CD4-positive, alpha-beta T cell treated with Interleukin-6 for 4 hours (primary cell): ENCODE results near the gene BMI1.
"Not testable (repeated sequence)": the region's sequence is repeated elsewhere in the genome, so short reads cannot be mapped to it uniquely, and the experiment has no call there.

Experiments used
- DNase-seq: peaks from one replicate; pipeline ENCODE4 v3.0.0-alpha.2; 2020; ENCODE audit warnings: mixed read lengths

Gene BMI1

GRCh38 chr10:22320591-22321155 lies at the start of gene BMI1:
Gene BMI1, plus strand, starts transcription at chr10:22321099. Its CDS starts 5,351 bp downstream, at chr10:22326450.
- DNase-seq: peak; percentile 84

- no peak for DNase-seq
Observed at GRCh38 chr10:22271786-22272185, 49.1 kb upstream of the BMI1 start.

DNA sequence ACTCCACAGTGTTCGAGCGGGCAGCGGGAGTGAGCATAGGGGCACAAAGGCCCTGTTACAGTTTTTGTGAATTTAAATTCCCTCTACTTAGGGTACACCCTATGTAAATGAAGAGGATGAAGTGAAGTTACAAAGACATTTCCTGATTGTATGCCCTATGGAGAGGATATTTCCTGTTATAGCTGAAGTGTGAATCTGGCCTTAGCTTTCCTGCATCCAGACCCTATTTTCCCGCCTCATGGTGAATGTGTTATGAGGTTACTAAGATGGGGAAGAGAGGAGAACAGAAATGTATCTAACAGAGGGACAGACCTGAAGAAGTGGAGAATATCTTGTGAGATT lies 42.5 kb upstream of the BMI1 start:
- no peak for DNase-seq

DNA sequence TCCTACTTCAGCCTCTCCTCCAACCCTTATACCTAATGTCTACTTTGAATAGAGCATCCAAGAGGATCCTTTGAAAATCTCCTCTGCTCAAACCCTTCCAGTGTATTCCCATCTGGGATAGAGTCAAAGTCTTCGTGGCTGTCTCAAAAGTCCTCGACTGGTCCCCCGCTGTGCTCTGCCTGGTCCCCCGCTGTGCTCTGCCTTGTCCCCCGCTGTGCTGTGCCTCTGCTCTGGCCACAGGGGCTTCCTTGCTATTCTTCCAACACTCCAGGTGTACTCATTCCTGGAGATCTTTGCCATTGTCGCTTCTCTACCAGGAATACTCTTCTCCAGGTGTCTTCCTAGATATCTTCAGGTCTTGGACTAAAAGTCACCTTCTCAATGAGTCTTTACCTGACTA lies 40.8 kb upstream of the BMI1 start:
- no peak for DNase-seq

DNA sequence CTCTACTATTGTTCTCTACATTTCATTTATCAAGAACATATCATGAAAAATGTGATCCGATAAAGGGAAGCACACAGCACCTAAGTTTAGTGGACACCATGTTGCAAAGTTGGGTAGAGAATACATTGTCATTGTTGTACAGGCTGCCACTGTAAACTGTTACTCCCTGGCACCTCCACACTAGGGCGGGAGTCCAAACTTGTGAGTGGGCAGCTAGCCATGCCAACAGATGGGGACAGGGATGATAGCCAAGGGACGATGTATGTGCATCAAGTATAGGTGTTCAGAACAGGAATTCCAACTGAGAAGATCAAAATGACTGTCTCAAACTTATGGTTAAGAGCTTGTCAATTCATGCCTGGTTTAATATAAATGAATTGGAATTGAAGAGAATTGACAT lies 35.8 kb upstream of the BMI1 start:
- no peak for DNase-seq

DNA sequence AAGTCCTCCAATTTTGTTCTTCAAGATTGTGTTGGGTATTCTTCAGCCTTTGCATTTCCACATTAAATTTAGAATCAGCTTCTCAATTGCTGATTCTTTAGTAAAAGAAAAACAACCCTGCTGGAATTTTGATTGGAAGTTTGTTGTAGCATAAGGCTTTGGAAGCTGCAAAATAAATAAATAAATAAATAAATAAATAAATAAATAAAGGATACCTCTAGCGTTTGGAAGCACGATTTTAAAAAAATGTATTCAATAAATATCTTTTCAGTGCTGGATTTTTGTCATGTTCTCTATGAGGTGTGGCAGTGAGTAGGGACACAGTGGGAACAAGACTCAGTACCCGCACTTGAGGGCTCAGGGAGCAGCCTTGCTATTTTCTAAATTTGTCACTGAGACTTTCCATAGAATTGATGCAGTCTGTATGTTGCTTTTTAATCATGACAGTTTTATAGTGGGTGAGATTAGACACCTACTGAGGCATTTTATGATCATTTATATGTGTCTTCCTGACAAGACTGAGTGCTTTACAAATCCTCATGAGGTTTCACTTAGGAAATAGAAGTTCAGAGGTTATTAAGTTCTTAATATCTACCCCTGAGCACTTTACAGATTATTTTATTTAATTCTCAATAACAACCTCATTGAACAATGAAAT lies 27.0 kb upstream of the BMI1 start:
- no peak for DNase-seq

DNA sequence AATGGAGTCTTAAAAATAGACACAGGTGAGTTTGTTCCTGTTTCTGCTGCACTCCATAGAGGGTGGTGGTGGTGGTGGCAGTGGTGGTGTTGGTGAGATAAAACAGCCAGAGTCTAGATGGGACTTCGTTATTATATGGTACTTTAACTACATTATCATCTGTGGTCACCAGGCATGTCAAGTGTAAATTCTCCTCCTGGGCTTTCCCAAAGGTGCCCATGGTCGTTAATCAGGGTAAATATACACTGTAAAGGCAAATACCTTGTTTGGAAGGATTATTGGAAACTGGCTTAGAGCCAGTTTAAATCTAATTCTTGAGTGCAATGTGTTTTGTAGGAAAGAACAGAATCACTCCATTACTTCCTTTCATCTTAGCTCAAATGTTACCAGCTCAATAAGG lies 26.2 kb upstream of the BMI1 start:
- DNase-seq: no peak

- no peak for DNase-seq
Observed at GRCh38 chr10:22301193-22301592, 19.7 kb upstream of the BMI1 start.

GRCh38 chr10:22303461-22303860 lies 17.4 kb upstream of the BMI1 start:
- DNase-seq: no peak

GRCh38 chr10:22305721-22306120 lies 15.2 kb upstream of the BMI1 start:
- no peak for DNase-seq

DNA sequence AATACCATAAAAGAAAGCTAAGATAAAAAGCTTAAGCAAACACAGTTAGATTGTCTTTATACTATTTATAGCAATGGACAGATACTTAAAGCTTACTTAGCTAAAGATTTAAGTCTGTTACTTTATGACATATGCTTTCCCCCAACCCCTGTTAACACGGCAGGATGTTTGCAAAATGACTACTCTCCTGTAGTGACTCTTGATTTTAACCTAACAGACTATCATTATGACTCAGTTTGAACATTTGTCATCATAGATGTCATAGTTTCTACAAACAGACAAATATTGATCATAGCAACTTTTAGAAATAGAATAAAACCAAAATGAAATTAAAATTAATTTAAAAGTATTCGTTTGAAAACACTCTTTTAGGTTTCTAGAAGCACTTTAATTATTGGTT lies 12.5 kb upstream of the BMI1 start:
- DNase-seq: no peak

GRCh38 chr10:22309180-22310000 lies 11.5 kb upstream of the BMI1 start:
- no peak for DNase-seq

DNA sequence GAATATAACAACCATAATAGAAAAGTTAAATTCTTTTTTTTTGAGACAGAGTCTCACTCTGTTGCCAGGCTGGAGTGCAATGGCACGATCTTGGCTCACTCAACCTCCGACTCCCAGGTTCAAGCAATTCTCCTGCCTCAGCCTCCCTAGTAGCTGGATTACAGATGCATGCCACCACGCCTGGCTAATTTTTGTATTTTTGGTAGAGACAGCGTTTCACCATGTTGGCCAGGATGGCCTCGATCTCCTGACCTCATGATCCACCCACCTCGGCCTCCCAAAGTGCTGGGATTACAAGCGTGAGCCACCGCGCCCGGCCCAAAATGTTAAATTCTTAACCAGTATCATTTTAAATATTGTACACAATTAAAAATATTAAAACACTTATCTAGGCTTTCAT lies 10.9 kb upstream of the BMI1 start:
- DNase-seq: not testable (repeated sequence)

GRCh38 chr10:22310928-22311327 lies 10.0 kb upstream of the BMI1 start:
- no peak for DNase-seq

DNA sequence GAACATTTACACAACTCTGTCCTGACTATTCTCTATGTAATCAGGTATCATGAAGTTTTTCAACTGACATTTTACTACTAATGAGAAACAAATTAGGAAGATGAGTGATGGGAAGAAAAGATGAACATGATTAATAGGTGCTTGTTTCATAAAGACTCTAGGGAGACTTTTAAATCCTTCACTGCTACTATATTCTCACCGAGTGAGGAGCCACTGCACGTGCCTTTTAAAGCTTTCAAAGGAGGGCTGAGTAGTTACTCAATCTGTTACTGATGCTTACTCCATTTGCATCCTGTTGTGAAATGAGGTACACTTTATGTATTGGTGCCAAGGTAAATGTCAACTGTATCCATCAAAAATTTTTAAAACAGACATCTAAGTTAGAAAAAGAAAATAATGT lies 6.0 kb upstream of the BMI1 start:
- no peak for DNase-seq

DNA sequence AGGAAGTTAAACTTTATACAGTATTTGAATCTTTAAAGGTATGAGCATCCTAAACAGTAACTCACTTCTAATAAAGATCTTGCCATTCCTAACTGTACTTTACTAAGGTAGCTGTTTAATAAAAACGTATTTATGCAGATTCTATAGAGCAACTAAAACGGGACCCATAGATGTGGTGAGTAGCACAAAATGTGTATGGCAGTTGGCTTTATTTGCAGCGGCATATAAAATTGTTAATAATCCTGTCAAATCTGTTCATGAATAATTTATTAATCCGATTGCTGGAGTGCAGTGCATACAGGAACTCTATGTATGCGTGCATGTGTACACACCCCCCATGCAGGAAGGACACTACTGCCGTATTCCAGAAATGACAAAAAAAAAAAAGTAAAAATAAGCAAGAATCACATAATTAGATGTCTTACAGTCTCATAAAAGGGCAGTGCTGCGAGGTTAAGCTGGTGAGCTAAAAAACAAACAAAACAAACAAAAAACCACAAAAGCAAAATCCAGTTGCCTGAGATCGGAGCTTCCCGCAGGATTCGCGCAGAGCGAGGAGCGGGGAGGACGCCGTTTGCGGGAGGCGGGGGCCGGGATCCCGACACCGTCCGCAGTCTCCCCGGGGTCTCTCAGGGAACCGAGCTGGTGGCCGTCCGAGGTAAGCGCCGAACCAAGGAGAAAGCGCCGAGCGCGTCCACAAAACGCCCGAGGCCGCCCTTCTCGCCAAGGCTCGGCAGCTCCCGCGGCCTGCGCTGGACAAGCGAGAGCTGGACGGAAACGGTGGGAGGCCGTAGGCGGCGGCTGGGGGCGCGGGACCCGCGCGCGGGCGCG lies 5.2 kb upstream of the BMI1 start:
- DNase-seq: no peak

DNA sequence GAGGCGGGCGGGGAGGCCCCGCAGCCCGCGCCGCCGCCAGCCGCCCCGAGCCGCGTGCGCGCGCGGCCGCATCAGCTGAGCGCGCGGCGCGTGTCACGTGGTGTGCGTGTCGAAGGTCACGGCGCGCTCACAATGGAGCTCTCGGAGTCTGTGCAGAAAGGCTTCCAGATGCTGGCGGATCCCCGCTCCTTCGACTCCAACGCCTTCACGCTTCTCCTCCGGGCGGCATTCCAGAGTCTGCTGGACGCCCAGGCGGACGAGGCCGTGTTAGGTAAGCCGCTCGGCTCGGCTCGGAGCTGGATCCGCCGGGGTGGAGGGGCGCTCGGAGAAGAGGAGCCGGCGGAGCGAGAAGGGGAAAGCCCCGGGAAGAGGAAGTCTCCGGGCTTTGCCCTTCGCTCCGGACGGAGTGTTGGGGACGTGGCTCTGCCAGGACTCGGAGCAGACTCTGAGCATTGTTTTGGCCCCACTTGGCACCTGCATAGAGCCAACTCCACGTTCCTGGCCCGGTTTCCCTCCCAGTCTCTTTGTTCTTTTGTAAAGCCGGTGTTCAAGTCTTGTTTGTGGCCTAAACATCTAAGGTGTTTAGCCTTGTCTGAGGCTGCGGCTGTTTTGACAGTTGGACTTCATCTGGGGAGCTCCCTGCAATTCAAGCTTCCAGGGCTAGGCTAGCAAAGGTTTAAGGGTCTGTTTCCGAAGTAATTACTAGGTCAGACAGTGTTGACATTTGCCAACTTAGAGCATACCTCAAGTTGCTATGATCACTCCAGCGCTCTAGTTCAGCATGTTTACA lies 4.4 kb upstream of the BMI1 start, which contains the start of gene COMMD3:
Gene COMMD3 (plus strand): TSS at position 103 of the 790 bp plus-strand sequence. CDS start 30 bp downstream, at position 133.
- DNase-seq: peak; percentile 84

GRCh38 chr10:22317076-22317370 lies 3.9 kb upstream of the BMI1 start:
- peak; percentile 36 for DNase-seq

- DNase-seq: no peak
Observed at GRCh38 chr10:22317771-22318565, 2.9 kb upstream of the BMI1 start.

DNA sequence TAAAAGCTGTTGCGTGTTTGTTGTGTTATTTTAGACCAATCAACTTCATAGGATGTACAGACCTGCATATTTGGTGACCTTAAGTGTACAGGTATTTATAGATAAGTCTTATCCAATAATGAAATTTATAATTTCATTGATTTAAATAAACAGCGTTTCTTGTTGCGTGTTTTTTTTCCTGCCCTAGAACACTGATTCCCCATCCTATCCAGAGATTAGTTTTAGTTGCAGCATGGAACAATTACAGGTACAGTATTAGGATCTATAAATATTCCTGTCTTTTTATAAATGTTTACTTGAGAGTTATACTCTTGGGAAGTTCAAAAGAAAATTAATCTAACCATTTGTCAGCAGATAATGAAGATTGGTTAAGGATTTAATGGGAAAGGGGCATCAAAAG lies 2.1 kb upstream of the BMI1 start:
- DNase-seq: no peak

GRCh38 chr10:22319547-22319979 lies 1.3 kb upstream of the BMI1 start:
- DNase-seq: no peak
